H9 (cell line): Measurements from ENCODE around the gene PITX3. TPM values are rescaled to one million over a fixed set of nuclear protein-coding genes. Genes with fewer than 3 reads are reported as not detected.

Experiments
- DNase-seq: peaks from one replicate; pipeline ENCODE4 v3.0.0-alpha.2; 2017
- H2AFZ ChIP-seq: one replicate; pipeline ENCODE4 v1.6.1; 2013; ENCODE audit warnings: mild to moderate bottlenecking, low read length, control low read depth, moderate library complexity
- H2AK5ac ChIP-seq: 2 replicates; pipeline ENCODE4 v1.6.1; 2013; ENCODE audit warnings: low read length, control low read depth, mixed read lengths; ENCODE audit not compliant: insufficient read length
- H2BK120ac ChIP-seq: one replicate; pipeline ENCODE4 v1.6.1; 2013; ENCODE audit warnings: low read depth, mild to moderate bottlenecking, low read length, control low read depth, inconsistent platforms; ENCODE audit not compliant: poor library complexity, severe bottlenecking
- H2BK12ac ChIP-seq: 2 replicates; pipeline ENCODE4 v1.6.1; 2013; ENCODE audit warnings: low read length, control low read depth, mixed read lengths, low read depth; ENCODE audit not compliant: insufficient read length
- H2BK15ac ChIP-seq: 2 replicates; pipeline ENCODE4 v1.6.1; 2013; ENCODE audit warnings: low read depth, low read length, control low read depth
- H2BK20ac ChIP-seq: one replicate; pipeline ENCODE4 v1.6.1; 2013; ENCODE audit warnings: low read depth, mild to moderate bottlenecking, low read length, control low read depth, inconsistent platforms; ENCODE audit not compliant: poor library complexity, severe bottlenecking
- H2BK5ac ChIP-seq: 2 replicates; pipeline ENCODE4 v1.6.1; 2013; ENCODE audit warnings: low read length, control low read depth, mixed read lengths; ENCODE audit not compliant: insufficient read length
- H3K14ac ChIP-seq: 2 replicates; pipeline ENCODE4 v1.6.1; 2013; ENCODE audit warnings: low read length, control low read depth; ENCODE audit not compliant: insufficient read depth
- H3K18ac ChIP-seq: 2 replicates; pipeline ENCODE4 v1.6.1; 2013; ENCODE audit warnings: low read depth, mild to moderate bottlenecking, mixed read lengths, low read length, control low read depth; ENCODE audit not compliant: insufficient read length
- H3K23ac ChIP-seq: 2 replicates; pipeline ENCODE4 v1.6.1; 2013; ENCODE audit warnings: low read length, control low read depth, mixed read lengths, low read depth; ENCODE audit not compliant: insufficient read length
- H3K23me2 ChIP-seq: 2 replicates; pipeline ENCODE4 v1.6.1; 2013; ENCODE audit warnings: low read depth, mild to moderate bottlenecking, mixed read lengths, low read length, control low read depth; ENCODE audit not compliant: insufficient read length, poor library complexity, severe bottlenecking
- H3K27ac ChIP-seq: 2 replicates; pipeline ENCODE4 v1.5.1; 2013; ENCODE audit warnings: low read length, control low read depth, mixed read lengths, low read depth; ENCODE audit not compliant: insufficient read length
- H3K27me3 ChIP-seq: 2 replicates; pipeline ENCODE4 v1.6.1; 2013; ENCODE audit warnings: low read length, control low read depth, inconsistent platforms; ENCODE audit not compliant: insufficient read depth
- H3K4ac ChIP-seq: 2 replicates; pipeline ENCODE4 v1.6.1; 2013; ENCODE audit warnings: low read depth, mild to moderate bottlenecking, control low read depth, inconsistent platforms, low read length, moderate library complexity
- H3K4me1 ChIP-seq: 2 replicates; pipeline ENCODE4 v1.6.1; 2013; ENCODE audit warnings: low read length, control low read depth, inconsistent platforms; ENCODE audit not compliant: insufficient read depth
- H3K4me2 ChIP-seq: 2 replicates; pipeline ENCODE4 v1.6.1; 2013; ENCODE audit warnings: low read length, control low read depth, mixed read lengths; ENCODE audit not compliant: insufficient read length, insufficient read depth
- H3K56ac ChIP-seq: 2 replicates; pipeline ENCODE4 v1.6.1; 2013; ENCODE audit warnings: low read depth, mild to moderate bottlenecking, mixed read lengths, low read length, control low read depth; ENCODE audit not compliant: insufficient read length
- H3K79me1 ChIP-seq: 2 replicates; pipeline ENCODE4 v1.6.1; 2013; ENCODE audit warnings: low read depth, mild to moderate bottlenecking, moderate library complexity, low read length, control low read depth, inconsistent platforms; ENCODE audit not compliant: insufficient read depth, poor library complexity, severe bottlenecking
- H3K79me2 ChIP-seq: 2 replicates; pipeline ENCODE4 v1.6.1; 2013; ENCODE audit warnings: low read length, control low read depth, inconsistent platforms; ENCODE audit not compliant: insufficient read depth
- H3K9ac ChIP-seq: 2 replicates; pipeline ENCODE4 v1.6.1; 2013; ENCODE audit warnings: low read length, control low read depth, mixed read lengths; ENCODE audit not compliant: insufficient read length; ENCODE audit errors: extremely low read depth
- H3K9me3 ChIP-seq: one replicate; pipeline ENCODE4 v1.6.1; 2013; ENCODE audit warnings: low read depth, low read length, inconsistent platforms; ENCODE audit not compliant: control insufficient read depth
- H3T11ph ChIP-seq: one replicate; pipeline ENCODE4 v1.6.1; 2013; ENCODE audit warnings: mild to moderate bottlenecking, low read length, control low read depth, inconsistent platforms
- H4K20me1 ChIP-seq: one replicate; pipeline ENCODE4 v1.6.1; 2013; ENCODE audit not compliant: control insufficient read depth, insufficient read length, insufficient read depth
- H4K5ac ChIP-seq: 2 replicates; pipeline ENCODE4 v1.6.1; 2013; ENCODE audit warnings: low read depth, mild to moderate bottlenecking, mixed read lengths, low read length, control low read depth; ENCODE audit not compliant: insufficient read length
- H4K8ac ChIP-seq: replicated peaks from 2 replicates; pipeline ENCODE4 v1.6.1; 2013; ENCODE audit warnings: low read length, control low read depth, mixed read lengths, low read depth; ENCODE audit not compliant: insufficient read length
- H4K91ac ChIP-seq: 2 replicates; pipeline ENCODE4 v1.6.1; 2013; ENCODE audit warnings: low read depth, mild to moderate bottlenecking, moderate library complexity, mixed read lengths, low read length, control low read depth; ENCODE audit not compliant: insufficient read length
- H3K27ac Mint-ChIP-seq, 3 experiments: 2 replicates in 2 of 3; 3 replicates in 1 of 3; pipeline ENCODE4 v1.8.0; 2020 to 2021; ENCODE audit warnings: mixed read lengths in 3 of 3, mild to moderate bottlenecking in 1 of 3, moderate library complexity in 1 of 3
- H3K27me3 Mint-ChIP-seq: 2 replicates; pipeline ENCODE4 v1.8.0; 2021; ENCODE audit warnings: low read depth, mild to moderate bottlenecking, moderate library complexity, mixed read lengths
- H3K36me3 Mint-ChIP-seq, 3 experiments: 2 replicates in 2 of 3; 3 replicates in 1 of 3; pipeline ENCODE4 v1.8.0; 2020 to 2021; ENCODE audit warnings: low read depth in 3 of 3, mixed read lengths in 3 of 3; ENCODE audit not compliant: insufficient read depth in 1 of 3
- H3K4me1 Mint-ChIP-seq, 2 experiments: 2 replicates each; pipeline ENCODE4 v1.8.0; 2020; ENCODE audit warnings: mixed read lengths in 2 of 2
- H3K4me3 Mint-ChIP-seq, 2 experiments: 2 replicates in 1 of 2; 3 replicates in 1 of 2; pipeline ENCODE4 v1.8.0; 2020 to 2021; ENCODE audit warnings: mild to moderate bottlenecking in 2 of 2, mixed read lengths in 2 of 2, moderate library complexity in 1 of 2
- H3K9me3 Mint-ChIP-seq, 2 experiments: 2 replicates in 1 of 2; 3 replicates in 1 of 2; pipeline ENCODE4 v1.8.0; 2020; ENCODE audit warnings: mild to moderate bottlenecking in 2 of 2, mixed read lengths in 2 of 2, moderate library complexity in 1 of 2
- total RNA-seq: library from RNA; stranded (reverse); gene quantifications from 2 replicates; pipeline ENCODE4 v1.2.1, GENCODE V29; 2021
- TF ChIP-seq, protein P1 (sequence below): fragments of 200-600 bp; sonication (generic); conservative IDR thresholded peaks from 3 replicates; pipeline ENCODE4 v1.8.0; 2021; ENCODE audit warnings: antibody characterized with exemption, mild to moderate bottlenecking

Gene PITX3
- total RNA-seq, 1 experiment from 2014 or later, result not detected

GRCh38 chr10:102247734-102248133, 6.4 kb upstream of the PITX3 start:
- Histone ChIP-seq H3K4ac (no peak overlapping the region), H3K9me3 (no peaks in the 10 kb centered on the region), H3K18ac (no peak overlapping the region), H3K27ac (no peak overlapping the region), H4K5ac (no peak overlapping the region), H4K20me1 (no peaks in the 10 kb centered on the region), H2BK15ac (no peak overlapping the region), H2BK5ac (no peak overlapping the region), H3K9ac (no peak overlapping the region), H3K4me2 (no peak overlapping the region), H3K56ac (no peak overlapping the region), H3K79me1 (peaks cover 2% of the 10 kb centered on the region), H3K27me3 (peaks cover 5% of the 10 kb centered on the region; the same call in 1 of the 2 replicates), H2BK12ac (no peak overlapping the region), H3T11ph (no peak overlapping the region), H2BK20ac (no peak overlapping the region), H3K23ac (no peak overlapping the region), H3K14ac (no peak overlapping the region), H3K4me1 (no peaks in the 10 kb centered on the region), H2AFZ (no peak overlapping the region), H2AK5ac (no peak overlapping the region), H3K79me2 (peaks cover 5% of the 10 kb centered on the region; the same call in 1 of the 2 replicates), H4K91ac (no peak overlapping the region), H3K23me2 (peaks cover 3% of the 10 kb centered on the region), H2BK120ac (no peak overlapping the region), H4K8ac (no peak overlapping the region)
- Mint-ChIP-seq H3K4me1 (peaks cover 17 to 23% of the 10 kb centered on the region in 2 experiments), H3K27me3 (peaks cover 15% of the 10 kb centered on the region), H3K4me3 (no peak overlapping the region), H3K9me3 (no peaks in the 10 kb centered on the region), H3K27ac (no peak overlapping the region), H3K36me3 (no peaks in the 10 kb centered on the region)
- TF ChIP-seq, protein P1, sequence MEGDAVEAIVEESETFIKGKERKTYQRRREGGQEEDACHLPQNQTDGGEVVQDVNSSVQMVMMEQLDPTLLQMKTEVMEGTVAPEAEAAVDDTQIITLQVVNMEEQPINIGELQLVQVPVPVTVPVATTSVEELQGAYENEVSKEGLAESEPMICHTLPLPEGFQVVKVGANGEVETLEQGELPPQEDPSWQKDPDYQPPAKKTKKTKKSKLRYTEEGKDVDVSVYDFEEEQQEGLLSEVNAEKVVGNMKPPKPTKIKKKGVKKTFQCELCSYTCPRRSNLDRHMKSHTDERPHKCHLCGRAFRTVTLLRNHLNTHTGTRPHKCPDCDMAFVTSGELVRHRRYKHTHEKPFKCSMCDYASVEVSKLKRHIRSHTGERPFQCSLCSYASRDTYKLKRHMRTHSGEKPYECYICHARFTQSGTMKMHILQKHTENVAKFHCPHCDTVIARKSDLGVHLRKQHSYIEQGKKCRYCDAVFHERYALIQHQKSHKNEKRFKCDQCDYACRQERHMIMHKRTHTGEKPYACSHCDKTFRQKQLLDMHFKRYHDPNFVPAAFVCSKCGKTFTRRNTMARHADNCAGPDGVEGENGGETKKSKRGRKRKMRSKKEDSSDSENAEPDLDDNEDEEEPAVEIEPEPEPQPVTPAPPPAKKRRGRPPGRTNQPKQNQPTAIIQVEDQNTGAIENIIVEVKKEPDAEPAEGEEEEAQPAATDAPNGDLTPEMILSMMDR, result no peak
- DNase-seq, result no peak
